Measurements from ENCODE around the gene MRPL53. TPM values are rescaled to one million over a fixed set of nuclear protein-coding genes. Genes with fewer than 3 reads are reported as not detected.

MRPL53 gene
- total and polyA plus RNA-seq, 2 of the 13 experiments (the other 11 are each of a cell fraction or from before 2014, with no cell fraction given), result 34.3 to 51.9 TPM

GRCh38 chr2:74429487-74430451, 42.7 kb downstream of the MRPL53 start (continued):
- TF ChIP-seq HNRNPLL (IDR thresholded peaks at IDR 0.05; ENCODE audit: low read depth, low read length, poor library complexity, severe bottlenecking), result peak; percentile 56
- TF ChIP-seq ZNF678 (CRISPR knock-in tag; IDR thresholded peaks at IDR 0.05), result peak; percentile 91
- TF ChIP-seq MATR3 (CRISPR knock-in tag; IDR thresholded peaks at IDR 0.05), result no peak
- 0 out of 2 replicates have a peak, but pooled peaks have one; percentile 57 for TF ChIP-seq KLF12 (CRISPR knock-in tag; IDR thresholded peaks at IDR 0.05; ENCODE audit: borderline replicate concordance)
- no peak for TF ChIP-seq CENPX (CRISPR knock-in tag; IDR thresholded peaks at IDR 0.05)
- no peak; the same call in 1 of the 2 replicates for TF ChIP-seq ZNF414 (CRISPR knock-in tag; IDR thresholded peaks at IDR 0.05)
- TF ChIP-seq NCOA5 (CRISPR knock-in tag; IDR thresholded peaks at IDR 0.05), result no peak
- TF ChIP-seq RARA (CRISPR knock-in tag; IDR thresholded peaks at IDR 0.05), result peak; percentile 50
- TF ChIP-seq ZNF205 (CRISPR knock-in tag; IDR thresholded peaks at IDR 0.05), result peak; percentile 77
- no peak; the same call in 1 of the 2 replicates for TF ChIP-seq TFDP1 (CRISPR knock-in tag; IDR thresholded peaks at IDR 0.05; ENCODE audit: borderline replicate concordance)
- no peak for TF ChIP-seq PLRG1 (conservative IDR thresholded peaks at IDR 0.05)
- no peak; the same call in 1 of the 2 replicates for TF ChIP-seq RXRB (CRISPR knock-in tag; IDR thresholded peaks at IDR 0.05; ENCODE audit: borderline replicate concordance)
- TF ChIP-seq XRCC5 (optimal IDR thresholded peaks at IDR 0.05; ENCODE audit: low read length), result no peak
- peak; percentile 68 for TF ChIP-seq ZEB1 (IDR thresholded peaks at IDR 0.05; ENCODE audit: insufficient replicate concordance, low read depth)
- no peak for TF ChIP-seq SIN3B (IDR thresholded peaks at IDR 0.05; ENCODE audit: low read length)
- no peak for TF ChIP-seq SRSF4 (IDR thresholded peaks at IDR 0.05; ENCODE audit: low read depth, low read length, poor library complexity, severe bottlenecking)
- no peak for TF ChIP-seq RNF2 (conservative IDR thresholded peaks at IDR 0.05; ENCODE audit: low read depth)
- no peak for TF ChIP-seq ADNP (CRISPR knock-in tag; IDR thresholded peaks at IDR 0.05)
- TF ChIP-seq GRHL1 (CRISPR knock-in tag; conservative IDR thresholded peaks at IDR 0.05), result no peak
- peak; percentile 42; the same call in 1 of the 2 replicates for TF ChIP-seq GMEB1 (CRISPR knock-in tag; IDR thresholded peaks at IDR 0.05; ENCODE audit: borderline replicate concordance)
- TF ChIP-seq PRDM4 (CRISPR knock-in tag; IDR thresholded peaks at IDR 0.05; ENCODE audit: borderline replicate concordance), result no peak
- TF ChIP-seq MLLT10 (CRISPR knock-in tag; IDR thresholded peaks at IDR 0.05), result no peak

Data from HepG2 (cell line).